ENCODE results near the gene PLGRKT. TPM values are rescaled to one million over a fixed set of nuclear protein-coding genes. Genes with fewer than 3 reads are reported as not detected.
A peak's percentile ranks its signal among the peaks of the same experiment; 100 is the strongest.

The PLGRKT gene
- total and polyA plus RNA-seq, 2 donors (not counting 3 experiments of a cell fraction or from before 2014, with no cell fraction given) = 3.8 to 21.2 TPM

- DNase-seq (ENCODE audit: low read depth, low spot score) (no peak), FAIRE-seq (no peak)
- H4K20me1 ChIP-seq (replicated peaks; ENCODE audit: control insufficient read depth, extremely low read depth, insufficient read depth, low read length) = no peaks in the 10 kb centered on the region
- no peaks in the 10 kb centered on the region for H3K36me3 ChIP-seq (ENCODE audit: control insufficient read depth in 2 of 2, extremely low read depth in 1 of 2, insufficient read depth in 2 of 2, low read length in 2 of 2)
- ChIA-PET CTCF (interaction anchor here (1.0 to 2.1 kb wide), 5 partner anchors 10 to 673 kb away, joined by 3 to 25 read pairs (median 6); partner anchors contain the start of genes CD274 and INSL6), POLR2A (no interaction called here)
- peak overlapping the region; percentile 95 for H3K4me2 ChIP-seq (ENCODE audit: insufficient read depth, low read length)
- H3K9me3 ChIP-seq (replicated peaks; ENCODE audit: control insufficient read depth, insufficient read depth, low read length) = no peaks in the 10 kb centered on the region
- H3K27ac ChIP-seq (ENCODE audit: insufficient read depth, low read depth, low read length) = peak overlapping the region; percentile 93
- intact Hi-C loops (cut with micrococcal nuclease) = no loop called here
- peak overlapping the region in 1 of 3 experiments; percentile 76 for H3K4me3 ChIP-seq (replicated peaks in 1 of 3; ENCODE audit: insufficient read depth in 1 of 3, low read depth in 1 of 3, low read length in 3 of 3)
- TF ChIP-seq EZH2 (IDR thresholded peaks at IDR 0.05; ENCODE audit: borderline replicate concordance, low read depth, low read length, severe bottlenecking) (no peak), GATA2 (IDR thresholded peaks at IDR 0.05; ENCODE audit: insufficient read depth, insufficient read length, low read depth, low read length) (no peak), FOS (IDR thresholded peaks at IDR 0.05; ENCODE audit: borderline replicate concordance, insufficient read depth, low read length) (no peak), MYC (IDR thresholded peaks at IDR 0.05; ENCODE audit: low read depth, low read length) (no peak), CTCF (IDR thresholded peaks at IDR 0.05; ENCODE audit: extremely low read depth in 1 of 2, insufficient read depth in 1 of 2, low read depth in 1 of 2, low read length in 2 of 2) (no peak), POLR2A (IDR thresholded peaks at IDR 0.05; ENCODE audit: low read depth, low read length) (no peak), JUN (IDR thresholded peaks at IDR 0.05; ENCODE audit: borderline replicate concordance, insufficient read depth, insufficient read length, low read depth) (no peak), POLR2AphosphoS5 (IDR thresholded peaks at IDR 0.05; ENCODE audit: insufficient read depth, low read depth, low read length) (no peak), MAX (IDR thresholded peaks at IDR 0.05; ENCODE audit: insufficient read depth, insufficient read length) (no peak)
- BruUV-seq (replicated peaks) = no TSS peak
- H2AFZ ChIP-seq (ENCODE audit: low read depth, low read length) = no peak overlapping the region
- peak overlapping the region; percentile 94 for H3K9ac ChIP-seq (replicated peaks; ENCODE audit: extremely low read depth, insufficient read depth, low read length)
- H3K27me3 ChIP-seq (ENCODE audit: control insufficient read depth in 2 of 2, insufficient read depth in 2 of 2, low read length in 2 of 2) = no peaks in the 10 kb centered on the region
- no peaks in the 10 kb centered on the region for H3K9me1 ChIP-seq (replicated peaks; ENCODE audit: control insufficient read depth, extremely low read depth, insufficient read depth, low read length)
- no peaks in the 10 kb centered on the region for H3K79me2 ChIP-seq (ENCODE audit: control insufficient read depth, insufficient read depth, low read length)
- H3K4me1 ChIP-seq (ENCODE audit: control insufficient read depth, extremely low read depth, insufficient read depth, low read length) = peaks cover 28% of the 10 kb centered on the region
- dilution Hi-C loops (cut with MboI; ENCODE audit: extremely low pct_ligation_motif_present, low sequenced_read_pairs) = loop anchor here (25.0 kb wide), 1 partner anchor 249 kb away; the partner anchor contains the start of gene INSL6
These were observed 1.3 kb downstream of the PLGRKT start for GRCh38 chr9:5436441-5436840.

Measured in endothelial cell of umbilical vein (primary cell).